Measurements from ENCODE around the gene HSPH1. TPM values are rescaled to one million over a fixed set of nuclear protein-coding genes. Genes with fewer than 3 reads are reported as not detected.

Gene HSPH1
- total RNA-seq, 4 donors from 2014 or later = 29.3 to 86.1 (median 34.9) TPM

DNA sequence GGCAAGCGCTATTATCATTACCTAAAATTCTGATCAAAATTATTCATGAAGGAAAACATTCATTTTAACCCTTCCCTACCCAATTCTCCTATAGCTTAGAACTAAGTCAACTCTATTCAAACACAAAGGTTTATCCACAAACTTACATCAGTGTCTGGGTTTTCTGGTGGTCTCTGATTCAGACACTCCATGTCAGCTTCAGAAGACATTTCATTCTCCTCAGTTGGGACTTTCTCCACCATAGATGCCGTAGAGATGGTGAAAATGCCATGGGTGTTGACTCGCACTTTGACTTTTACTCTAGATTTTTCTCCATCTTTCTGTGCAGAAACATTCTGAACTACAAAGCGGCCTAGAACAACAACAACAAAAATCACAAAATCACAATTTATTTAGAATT, 16.3 kb downstream of the HSPH1 start:
- Histone ChIP-seq H3K9me3 (no peaks in the 10 kb centered on the region), H3K27ac (no peak overlapping the region), H3K36me3 (peaks cover 5 to 100% (median 26%) of the 10 kb centered on the region in 3 donors), H3K27me3 (no peaks in the 10 kb centered on the region), H3K4me3 (no peak overlapping the region), H3K4me1 (no peaks in the 10 kb centered on the region)
- WGBS, 2 donors = 96 to 97% methylated on average over 4 of the region's 4 CpGs
- TF ChIP-seq POLR2A (IDR thresholded peaks at IDR 0.05) = no peak
- no peak for TF ChIP-seq CTCF (IDR thresholded peaks at IDR 0.05)
- intact Hi-C loops (cut with DNase I) = no loop called here
- no peak for DNase-seq

DNA sequence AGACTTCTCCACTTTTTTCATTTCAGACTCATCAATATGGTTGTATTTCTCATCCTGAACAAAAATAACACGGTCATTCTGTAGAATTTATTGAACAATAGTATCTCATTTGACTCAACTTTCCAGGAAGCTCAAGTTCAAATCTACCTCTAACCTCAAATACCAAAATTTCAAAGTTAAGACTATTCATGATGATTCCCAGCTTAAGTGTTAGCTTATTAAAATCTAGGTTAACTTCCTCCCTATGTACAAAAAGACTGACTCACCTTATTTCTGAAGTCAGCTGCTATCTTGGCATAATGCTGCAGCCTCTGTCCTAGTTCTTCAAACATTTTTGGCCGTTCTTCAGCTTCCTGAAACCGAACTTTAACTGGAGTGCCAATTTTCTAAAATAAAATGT, 23.2 kb downstream of the HSPH1 start:
- Histone ChIP-seq H3K4me3 (no peak overlapping the region), H3K36me3 (peaks cover 0 to 95% (median 19%) of the 10 kb centered on the region in 3 donors), H3K27ac (no peak overlapping the region), H3K9me3 (no peaks in the 10 kb centered on the region), H3K4me1 (no peaks in the 10 kb centered on the region), H3K27me3 (no peaks in the 10 kb centered on the region)
- no peak for DNase-seq
- WGBS, 2 donors = 45 to 57% methylated on average over 3 of the region's 3 CpGs
- TF ChIP-seq POLR2A (IDR thresholded peaks at IDR 0.05) = no peak
- no peak for TF ChIP-seq CTCF (IDR thresholded peaks at IDR 0.05)
- intact Hi-C loops (cut with DNase I) = no loop called here

GRCh38 chr13:31136724-31137123, 25.0 kb downstream of the HSPH1 start:
- intact Hi-C loops (cut with DNase I) = no loop called here
- Histone ChIP-seq H3K4me3 (no peak overlapping the region), H3K4me1 (no peaks in the 10 kb centered on the region), H3K36me3 (peaks cover 0 to 78% (median 16%) of the 10 kb centered on the region in 3 donors), H3K27me3 (no peaks in the 10 kb centered on the region), H3K27ac (no peak overlapping the region), H3K9me3 (no peaks in the 10 kb centered on the region)
- DNase-seq = no peak
- TF ChIP-seq POLR2A (IDR thresholded peaks at IDR 0.05) = no peak
- TF ChIP-seq CTCF (IDR thresholded peaks at IDR 0.05) = no peak

DNA sequence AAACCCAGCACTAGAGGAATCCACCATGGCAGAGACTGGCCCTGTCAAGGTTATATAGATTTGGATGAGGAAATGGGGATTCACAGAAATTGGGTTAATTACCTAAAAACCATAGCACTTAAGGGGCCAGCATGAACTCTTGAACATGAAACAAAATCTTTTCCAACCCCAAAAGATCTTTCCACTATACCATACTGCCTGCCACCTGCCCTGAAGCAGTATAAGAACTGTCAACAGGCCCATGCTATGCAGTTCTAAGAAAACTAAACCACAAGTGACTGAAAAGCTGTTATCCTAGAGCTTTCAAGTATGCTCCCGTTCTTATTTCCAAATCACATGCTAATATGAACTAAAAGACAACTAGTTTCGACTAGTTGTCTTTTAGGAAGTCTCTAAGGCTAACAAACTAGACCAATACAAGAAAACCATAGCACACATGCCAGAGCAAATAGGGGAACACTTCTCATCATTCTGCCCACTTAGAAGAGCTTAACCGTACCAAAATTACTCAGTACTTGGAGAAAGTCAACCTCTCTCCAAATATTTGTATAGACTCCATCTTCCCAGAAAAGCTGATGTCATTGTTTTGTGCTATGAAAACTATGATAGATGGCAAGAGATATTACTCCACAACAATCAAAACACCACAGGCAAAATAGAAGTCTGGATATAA, 27.5 kb downstream of the HSPH1 start:
- Histone ChIP-seq H3K36me3 (peaks cover 0 to 53% (median 7%) of the 10 kb centered on the region in 3 donors), H3K27ac (no peak overlapping the region), H3K4me3 (no peak overlapping the region), H3K27me3 (no peaks in the 10 kb centered on the region), H3K9me3 (no peaks in the 10 kb centered on the region), H3K4me1 (no peaks in the 10 kb centered on the region)
- intact Hi-C loops (cut with DNase I) = no loop called here
- DNase-seq = no peak
- 33 to 52% methylated on average over 3 of the region's 3 CpGs for WGBS, 2 donors
- no peak for TF ChIP-seq POLR2A (IDR thresholded peaks at IDR 0.05)
- TF ChIP-seq CTCF (IDR thresholded peaks at IDR 0.05) = no peak

GRCh38 chr13:31133621-31134020, 28.1 kb downstream of the HSPH1 start:
- Histone ChIP-seq H3K27me3 (no peaks in the 10 kb centered on the region), H3K4me3 (no peak overlapping the region), H3K36me3 (peaks cover 0 to 47% (median 2%) of the 10 kb centered on the region in 3 donors), H3K4me1 (no peaks in the 10 kb centered on the region), H3K9me3 (no peaks in the 10 kb centered on the region), H3K27ac (no peak overlapping the region)
- intact Hi-C loops (cut with DNase I) = no loop called here
- 83 to 93% methylated on average over 4 to 5 of the region's 5 CpGs for WGBS, 2 donors
- DNase-seq = no peak
- TF ChIP-seq POLR2A (IDR thresholded peaks at IDR 0.05) = no peak
- TF ChIP-seq CTCF (IDR thresholded peaks at IDR 0.05) = no peak
